ENCODE measurements around the gene ALOX5AP. TPM values are rescaled to one million over a fixed set of nuclear protein-coding genes. Genes with fewer than 3 reads are reported as not detected.

Gene ALOX5AP
- total RNA-seq, 1 experiment from 2014 or later = not detected

DNA sequence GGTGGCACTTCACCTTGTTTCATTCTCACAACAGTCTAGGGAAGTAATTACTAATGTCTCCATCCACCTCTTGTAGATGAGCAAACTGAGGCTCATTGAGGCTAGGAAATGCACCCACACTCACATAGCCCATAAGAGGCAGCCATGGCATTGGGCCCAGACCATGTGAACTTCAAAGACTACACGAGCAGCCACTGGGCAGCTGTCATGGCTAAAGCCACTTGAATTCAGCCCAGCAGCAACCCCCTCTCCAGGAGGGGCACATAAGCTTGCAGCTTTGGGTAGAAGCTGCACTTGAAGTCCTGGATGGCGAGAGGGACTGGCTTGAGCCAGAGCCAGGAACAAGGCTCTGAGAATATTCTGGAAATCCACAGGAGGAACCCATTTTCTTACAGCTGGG, 13.4 kb downstream of the ALOX5AP start:
- no peaks in the 10 kb centered on the region for H3K4me1 ChIP-seq (ENCODE audit: insufficient read depth, low read length, poor library complexity, severe bottlenecking)
- no peaks in the 10 kb centered on the region for H3K9me3 ChIP-seq (ENCODE audit: low read depth, low read length, poor library complexity, severe bottlenecking)
- H3K36me3 ChIP-seq (ENCODE audit: insufficient read depth, low read length, poor library complexity, severe bottlenecking) = no peaks in the 10 kb centered on the region
- H3K27ac ChIP-seq (ENCODE audit: low read depth, low read length, poor library complexity, severe bottlenecking) = no peak overlapping the region
- BruUV-seq (replicated peaks) = no TSS peak
- no peaks in the 10 kb centered on the region for H3K27me3 ChIP-seq (replicated peaks; ENCODE audit: insufficient read depth, low read depth, low read length, poor library complexity)
- DNase-seq (ENCODE audit: low spot score) = no peak
- intact Hi-C loops (cut with micrococcal nuclease; ENCODE audit: unreplicated experiment) = no loop called here
- CTCF ChIA-PET = no interaction called here
- POLR2A ChIA-PET (ENCODE audit: low non-redundant PET) = no interaction called here
- no peak for TF ChIP-seq EZH2 (IDR thresholded peaks at IDR 0.05; ENCODE audit: borderline replicate concordance, low read depth, low read length, poor library complexity, severe bottlenecking)
- TF ChIP-seq, protein P1, sequence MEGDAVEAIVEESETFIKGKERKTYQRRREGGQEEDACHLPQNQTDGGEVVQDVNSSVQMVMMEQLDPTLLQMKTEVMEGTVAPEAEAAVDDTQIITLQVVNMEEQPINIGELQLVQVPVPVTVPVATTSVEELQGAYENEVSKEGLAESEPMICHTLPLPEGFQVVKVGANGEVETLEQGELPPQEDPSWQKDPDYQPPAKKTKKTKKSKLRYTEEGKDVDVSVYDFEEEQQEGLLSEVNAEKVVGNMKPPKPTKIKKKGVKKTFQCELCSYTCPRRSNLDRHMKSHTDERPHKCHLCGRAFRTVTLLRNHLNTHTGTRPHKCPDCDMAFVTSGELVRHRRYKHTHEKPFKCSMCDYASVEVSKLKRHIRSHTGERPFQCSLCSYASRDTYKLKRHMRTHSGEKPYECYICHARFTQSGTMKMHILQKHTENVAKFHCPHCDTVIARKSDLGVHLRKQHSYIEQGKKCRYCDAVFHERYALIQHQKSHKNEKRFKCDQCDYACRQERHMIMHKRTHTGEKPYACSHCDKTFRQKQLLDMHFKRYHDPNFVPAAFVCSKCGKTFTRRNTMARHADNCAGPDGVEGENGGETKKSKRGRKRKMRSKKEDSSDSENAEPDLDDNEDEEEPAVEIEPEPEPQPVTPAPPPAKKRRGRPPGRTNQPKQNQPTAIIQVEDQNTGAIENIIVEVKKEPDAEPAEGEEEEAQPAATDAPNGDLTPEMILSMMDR (conservative IDR thresholded peaks at IDR 0.05; ENCODE audit: low read depth, low read length) = no peak
- H3K4me3 ChIP-seq (ENCODE audit: low read depth, low read length, poor library complexity, severe bottlenecking) = no peak overlapping the region

DNA sequence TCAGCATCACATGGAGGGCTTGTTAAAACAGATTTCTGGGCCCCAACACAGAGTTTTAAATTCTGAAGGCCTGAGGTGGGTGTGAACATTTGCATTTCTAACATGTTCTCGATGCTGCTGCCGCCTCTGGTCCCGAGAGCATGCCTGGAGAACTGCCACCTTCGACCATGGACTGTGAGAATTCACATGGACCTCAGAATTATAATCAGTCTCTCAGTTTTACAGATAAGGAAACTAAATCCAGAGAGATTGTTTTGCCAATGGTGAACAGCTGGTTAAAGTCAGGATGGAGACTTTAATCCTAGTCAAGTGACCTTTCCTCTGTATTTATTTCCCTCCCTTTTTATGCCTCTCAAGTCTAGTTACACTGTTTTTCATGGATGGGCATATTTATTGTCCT, 14.7 kb downstream of the ALOX5AP start:
- H3K36me3 ChIP-seq (ENCODE audit: insufficient read depth, low read length, poor library complexity, severe bottlenecking) = no peaks in the 10 kb centered on the region
- TF ChIP-seq, protein P1 (conservative IDR thresholded peaks at IDR 0.05; ENCODE audit: low read depth, low read length) = no peak
- no peak for TF ChIP-seq EZH2 (IDR thresholded peaks at IDR 0.05; ENCODE audit: borderline replicate concordance, low read depth, low read length, poor library complexity, severe bottlenecking)
- H3K4me1 ChIP-seq (ENCODE audit: insufficient read depth, low read length, poor library complexity, severe bottlenecking) = no peaks in the 10 kb centered on the region
- no peak overlapping the region for H3K4me3 ChIP-seq (ENCODE audit: low read depth, low read length, poor library complexity, severe bottlenecking)
- no peak for DNase-seq (ENCODE audit: low spot score)
- H3K27me3 ChIP-seq (replicated peaks; ENCODE audit: insufficient read depth, low read depth, low read length, poor library complexity) = no peaks in the 10 kb centered on the region
- intact Hi-C loops (cut with micrococcal nuclease; ENCODE audit: unreplicated experiment) = no loop called here
- no peaks in the 10 kb centered on the region for H3K9me3 ChIP-seq (ENCODE audit: low read depth, low read length, poor library complexity, severe bottlenecking)
- no TSS peak for BruUV-seq (replicated peaks)
- POLR2A ChIA-PET (ENCODE audit: low non-redundant PET) = no interaction called here
- CTCF ChIA-PET = no interaction called here
- no peak overlapping the region for H3K27ac ChIP-seq (ENCODE audit: low read depth, low read length, poor library complexity, severe bottlenecking)

DNA sequence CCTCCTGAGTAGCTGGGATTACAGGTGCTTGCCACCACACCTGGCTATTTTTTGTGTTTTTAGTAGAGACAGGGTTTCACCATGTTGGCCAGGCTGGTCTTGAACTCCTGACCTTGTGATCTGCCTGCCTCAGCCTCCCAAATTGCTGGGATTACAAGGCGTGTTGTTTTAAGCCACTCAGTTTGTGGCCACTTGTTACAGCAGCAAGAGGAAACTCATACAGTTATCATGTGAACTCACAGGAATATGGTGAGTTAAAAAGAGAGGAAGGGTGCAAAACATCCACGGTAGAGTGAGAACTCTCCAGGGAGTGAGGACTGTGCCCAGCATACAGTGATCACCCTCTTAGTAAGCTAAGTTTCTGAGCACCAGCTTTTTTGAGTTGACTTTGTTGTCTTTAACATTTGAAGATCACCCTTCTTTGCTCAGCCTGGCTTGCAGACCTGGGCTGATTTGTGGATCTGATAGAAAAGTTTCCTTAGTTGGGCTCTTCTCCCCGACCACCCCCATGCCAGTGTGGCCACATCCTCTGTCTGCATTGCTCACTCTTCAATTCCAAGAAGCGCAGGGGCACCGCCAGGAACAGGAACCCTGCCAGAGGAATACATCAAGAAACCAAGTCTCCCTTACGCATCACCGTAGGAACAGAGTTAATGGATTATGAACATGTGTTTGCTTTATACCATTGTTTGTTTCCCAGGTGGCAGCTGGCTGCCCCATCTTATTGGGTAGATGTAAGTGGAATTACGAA, 16.0 kb downstream of the ALOX5AP start:
- Histone ChIP-seq H3K4me1 (ENCODE audit: insufficient read depth, low read length, poor library complexity, severe bottlenecking) (no peaks in the 10 kb centered on the region), H3K4me3 (ENCODE audit: low read depth, low read length, poor library complexity, severe bottlenecking) (no peak overlapping the region), H3K9me3 (ENCODE audit: low read depth, low read length, poor library complexity, severe bottlenecking) (no peaks in the 10 kb centered on the region), H3K36me3 (ENCODE audit: insufficient read depth, low read length, poor library complexity, severe bottlenecking) (no peaks in the 10 kb centered on the region), H3K27me3 (replicated peaks; ENCODE audit: insufficient read depth, low read depth, low read length, poor library complexity) (no peaks in the 10 kb centered on the region), H3K27ac (ENCODE audit: low read depth, low read length, poor library complexity, severe bottlenecking) (no peak overlapping the region)
- TF ChIP-seq, protein P1 (conservative IDR thresholded peaks at IDR 0.05; ENCODE audit: low read depth, low read length) = no peak
- no peak for TF ChIP-seq EZH2 (IDR thresholded peaks at IDR 0.05; ENCODE audit: borderline replicate concordance, low read depth, low read length, poor library complexity, severe bottlenecking)
- BruUV-seq (replicated peaks) = no TSS peak
- CTCF ChIA-PET = no interaction called here
- no peak for DNase-seq (ENCODE audit: low spot score)
- POLR2A ChIA-PET (ENCODE audit: low non-redundant PET) = no interaction called here
- intact Hi-C loops (cut with micrococcal nuclease; ENCODE audit: unreplicated experiment) = no loop called here
